HepG2 (cell line): ENCODE results near the gene ENTPD2. TPM values are rescaled to one million over a fixed set of nuclear protein-coding genes. Genes with fewer than 3 reads are reported as not detected.

Source experiments
- BRCA1 ChIP-seq: sonication (generic); formaldehyde crosslinking; IDR thresholded peaks from 2 replicates; pipeline ENCODE4 v1.4.0; 2020; ENCODE audit warnings: missing genetic modification reagents
- CREBL2 ChIP-seq: sonication (generic); formaldehyde crosslinking; IDR thresholded peaks from 2 replicates; pipeline ENCODE4 v1.8.1; 2023; ENCODE audit warnings: missing genetic modification reagents, mild to moderate bottlenecking, borderline replicate concordance
- EHMT2 ChIP-seq: fragments of 200-600 bp; sonication (generic); IDR thresholded peaks from 2 replicates; pipeline ENCODE4 v1.7.0; 2017; ENCODE audit warnings: antibody characterized with exemption, low read depth, low read length, borderline replicate concordance
- ETV6 ChIP-seq: sonication (generic); formaldehyde crosslinking; conservative IDR thresholded peaks from 2 replicates; pipeline ENCODE4 v1.4.0; 2020; ENCODE audit warnings: missing genetic modification reagents
- KAT8 ChIP-seq: IDR thresholded peaks from 2 replicates; pipeline ENCODE4 v1.6.1; 2016; ENCODE audit warnings: missing genetic modification reagents, missing compliant biosample characterization
- KLF11 ChIP-seq: IDR thresholded peaks from 2 replicates; pipeline ENCODE4 v1.6.1; 2016; ENCODE audit warnings: missing compliant biosample characterization
- MATR3 ChIP-seq: sonication (generic); formaldehyde crosslinking; IDR thresholded peaks from 2 replicates; pipeline ENCODE4 v1.4.0; 2020; ENCODE audit warnings: missing genetic modification reagents
- MED13 ChIP-seq: sonication (generic); formaldehyde crosslinking; IDR thresholded peaks from 2 replicates; pipeline ENCODE4 v1.5.0; 2020; ENCODE audit warnings: missing genetic modification reagents
- MTERF4 ChIP-seq: sonication (generic); formaldehyde crosslinking; IDR thresholded peaks from 2 replicates; pipeline ENCODE4 v1.8.0; 2023; ENCODE audit warnings: mild to moderate bottlenecking, missing genetic modification reagents
- NCOA1 ChIP-seq: sonication (generic); formaldehyde crosslinking; IDR thresholded peaks from 2 replicates; pipeline ENCODE4 v1.9.0; 2021; ENCODE audit warnings: missing genetic modification reagents
- ONECUT2 ChIP-seq: sonication (generic); formaldehyde crosslinking; IDR thresholded peaks from 2 replicates; pipeline ENCODE4 v1.4.0; 2020; ENCODE audit warnings: missing genetic modification reagents
- ZFP90 ChIP-seq: sonication (generic); formaldehyde crosslinking; IDR thresholded peaks from 2 replicates; pipeline ENCODE4 v1.8.0; 2022; ENCODE audit warnings: missing genetic modification reagents, mild to moderate bottlenecking, inconsistent platforms, borderline replicate concordance
- ZKSCAN5 ChIP-seq: sonication (generic); formaldehyde crosslinking; IDR thresholded peaks from 2 replicates; pipeline ENCODE4 v1.5.1; 2020; ENCODE audit warnings: mild to moderate bottlenecking, missing genetic modification reagents
- ZMYM3 ChIP-seq: sonication (generic); formaldehyde crosslinking; IDR thresholded peaks from 2 replicates; pipeline ENCODE4 v1.5.1; 2020; ENCODE audit warnings: mild to moderate bottlenecking, missing genetic modification reagents
- ZNF232 ChIP-seq: sonication (generic); formaldehyde crosslinking; IDR thresholded peaks from 2 replicates; pipeline ENCODE4 v1.4.0; 2020; ENCODE audit warnings: missing genetic modification reagents, borderline replicate concordance
- ZNF317 ChIP-seq: sonication (generic); formaldehyde crosslinking; IDR thresholded peaks from 2 replicates; pipeline ENCODE4 v1.5.0; 2020; ENCODE audit warnings: mild to moderate bottlenecking, missing genetic modification reagents
- ZNF326 ChIP-seq: sonication (generic); formaldehyde crosslinking; IDR thresholded peaks from 2 replicates; pipeline ENCODE4 v1.4.0; 2020; ENCODE audit warnings: missing genetic modification reagents, borderline replicate concordance
- ZNF674 ChIP-seq: sonication (generic); formaldehyde crosslinking; IDR thresholded peaks from 2 replicates; pipeline ENCODE4 v1.5.0; 2020; ENCODE audit warnings: low read depth, mild to moderate bottlenecking, missing genetic modification reagents
- ZNF747 ChIP-seq: sonication (generic); formaldehyde crosslinking; IDR thresholded peaks from 2 replicates; pipeline ENCODE4 v1.8.1; 2023; ENCODE audit warnings: missing genetic modification reagents, mild to moderate bottlenecking, borderline replicate concordance
- ZNF772 ChIP-seq: sonication (generic); formaldehyde crosslinking; IDR thresholded peaks from 2 replicates; pipeline ENCODE4 v1.5.0; 2020; ENCODE audit warnings: mild to moderate bottlenecking, missing genetic modification reagents
- ZNF781 ChIP-seq: sonication (generic); formaldehyde crosslinking; IDR thresholded peaks from 2 replicates; pipeline ENCODE4 v1.5.1; 2020; ENCODE audit warnings: borderline replicate concordance, mild to moderate bottlenecking, missing genetic modification reagents; ENCODE audit errors: not compliant biosample characterization
- polyA plus RNA-seq, 8 experiments: library from polyadenylated mRNA; depleted of rRNA in 3 of 8; stranded (reverse) in 7 of 8; unstranded in 1 of 8; fragments of >200 nt; fragmentation: Illumina TruSeq in 4 of 8; extraction: Trizol in 4 of 8; gene quantifications; 2 replicates each; pipeline versions ENCODE4 v1.2.1 to v1.2.3, GENCODE V29; 2011 to 2016; ENCODE audit warnings: low read depth in 4 of 8, missing spikeins in 1 of 8, mixed read lengths in 1 of 8; ENCODE audit not compliant: insufficient read depth in 1 of 8
- total RNA-seq, 5 experiments: library from RNA; depleted of rRNA; stranded (reverse); fragments of >200 nt; fragmentation: Illumina TruSeq; extraction: Trizol; gene quantifications; 2 replicates each; pipeline ENCODE4 v1.2.3, GENCODE V29; 2016; ENCODE audit warnings: low read depth in 1 of 5
- TF ChIP-seq, protein P1 (sequence below): sonication (generic); formaldehyde crosslinking; IDR thresholded peaks from 2 replicates; pipeline ENCODE4 v1.5.1; 2020; ENCODE audit warnings: mild to moderate bottlenecking, missing genetic modification reagents, moderate library complexity
- TF ChIP-seq, protein P2 (sequence below): sonication (generic); formaldehyde crosslinking; IDR thresholded peaks from 2 replicates; pipeline ENCODE4 v1.4.0; 2020; ENCODE audit warnings: missing genetic modification reagents

The ENTPD2 gene
- total and polyA plus RNA-seq, 2 of the 13 experiments (the other 11 are each of a cell fraction or from before 2014, with no cell fraction given) = 0.95 to 3.2 TPM

- TF ChIP-seq BRCA1 (peak; percentile 93; the same call in 1 of the 2 replicates), MATR3 (CRISPR knock-in tag) (no peak), ZKSCAN5 (CRISPR knock-in tag) (no peak), ONECUT2 (peak; percentile 19; the same call in 1 of the 2 replicates), ZNF781 (CRISPR knock-in tag) (peak; percentile 26), ETV6 (CRISPR knock-in tag) (peak; percentile 78; the same call in 1 of the 2 replicates), ZFP90 (CRISPR knock-in tag) (peak; percentile 80; the same call in 1 of the 2 replicates), KLF11 (CRISPR knock-in tag) (peak; percentile 96), NCOA1 (peak; percentile 85; the same call in 1 of the 2 replicates), EHMT2 (peak; percentile 77; the same call in 1 of the 2 replicates), ZNF674 (0 out of 2 replicates have a peak, but pooled peaks have one; percentile 72), KAT8 (CRISPR knock-in tag) (peak; percentile 75), ZNF232 (peak; percentile 86), CREBL2 (0 out of 2 replicates have a peak, but pooled peaks have one; percentile 25), MED13 (CRISPR knock-in tag) (peak; percentile 68; the same call in 1 of the 2 replicates), ZNF326 (CRISPR knock-in tag) (0 out of 2 replicates have a peak, but pooled peaks have one; percentile 40), ZNF747 (CRISPR knock-in tag) (peak; percentile 40; the same call in 1 of the 2 replicates), ZNF317 (0 out of 2 replicates have a peak, but pooled peaks have one; percentile 35), MTERF4 (CRISPR knock-in tag) (peak; percentile 76; the same call in 1 of the 2 replicates), ZMYM3 (CRISPR knock-in tag) (no peak), ZNF772 (peak; percentile 92)
- TF ChIP-seq, protein P1, sequence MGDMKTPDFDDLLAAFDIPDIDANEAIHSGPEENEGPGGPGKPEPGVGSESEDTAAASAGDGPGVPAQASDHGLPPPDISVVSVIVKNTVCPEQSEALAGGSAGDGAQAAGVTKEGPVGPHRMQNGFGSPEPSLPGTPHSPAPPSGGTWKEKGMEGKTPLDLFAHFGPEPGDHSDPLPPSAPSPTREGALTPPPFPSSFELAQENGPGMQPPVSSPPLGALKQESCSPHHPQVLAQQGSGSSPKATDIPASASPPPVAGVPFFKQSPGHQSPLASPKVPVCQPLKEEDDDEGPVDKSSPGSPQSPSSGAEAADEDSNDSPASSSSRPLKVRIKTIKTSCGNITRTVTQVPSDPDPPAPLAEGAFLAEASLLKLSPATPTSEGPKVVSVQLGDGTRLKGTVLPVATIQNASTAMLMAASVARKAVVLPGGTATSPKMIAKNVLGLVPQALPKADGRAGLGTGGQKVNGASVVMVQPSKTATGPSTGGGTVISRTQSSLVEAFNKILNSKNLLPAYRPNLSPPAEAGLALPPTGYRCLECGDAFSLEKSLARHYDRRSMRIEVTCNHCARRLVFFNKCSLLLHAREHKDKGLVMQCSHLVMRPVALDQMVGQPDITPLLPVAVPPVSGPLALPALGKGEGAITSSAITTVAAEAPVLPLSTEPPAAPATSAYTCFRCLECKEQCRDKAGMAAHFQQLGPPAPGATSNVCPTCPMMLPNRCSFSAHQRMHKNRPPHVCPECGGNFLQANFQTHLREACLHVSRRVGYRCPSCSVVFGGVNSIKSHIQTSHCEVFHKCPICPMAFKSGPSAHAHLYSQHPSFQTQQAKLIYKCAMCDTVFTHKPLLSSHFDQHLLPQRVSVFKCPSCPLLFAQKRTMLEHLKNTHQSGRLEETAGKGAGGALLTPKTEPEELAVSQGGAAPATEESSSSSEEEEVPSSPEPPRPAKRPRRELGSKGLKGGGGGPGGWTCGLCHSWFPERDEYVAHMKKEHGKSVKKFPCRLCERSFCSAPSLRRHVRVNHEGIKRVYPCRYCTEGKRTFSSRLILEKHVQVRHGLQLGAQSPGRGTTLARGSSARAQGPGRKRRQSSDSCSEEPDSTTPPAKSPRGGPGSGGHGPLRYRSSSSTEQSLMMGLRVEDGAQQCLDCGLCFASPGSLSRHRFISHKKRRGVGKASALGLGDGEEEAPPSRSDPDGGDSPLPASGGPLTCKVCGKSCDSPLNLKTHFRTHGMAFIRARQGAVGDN (CRISPR knock-in tag) = peak; percentile 79
- TF ChIP-seq, protein P2, sequence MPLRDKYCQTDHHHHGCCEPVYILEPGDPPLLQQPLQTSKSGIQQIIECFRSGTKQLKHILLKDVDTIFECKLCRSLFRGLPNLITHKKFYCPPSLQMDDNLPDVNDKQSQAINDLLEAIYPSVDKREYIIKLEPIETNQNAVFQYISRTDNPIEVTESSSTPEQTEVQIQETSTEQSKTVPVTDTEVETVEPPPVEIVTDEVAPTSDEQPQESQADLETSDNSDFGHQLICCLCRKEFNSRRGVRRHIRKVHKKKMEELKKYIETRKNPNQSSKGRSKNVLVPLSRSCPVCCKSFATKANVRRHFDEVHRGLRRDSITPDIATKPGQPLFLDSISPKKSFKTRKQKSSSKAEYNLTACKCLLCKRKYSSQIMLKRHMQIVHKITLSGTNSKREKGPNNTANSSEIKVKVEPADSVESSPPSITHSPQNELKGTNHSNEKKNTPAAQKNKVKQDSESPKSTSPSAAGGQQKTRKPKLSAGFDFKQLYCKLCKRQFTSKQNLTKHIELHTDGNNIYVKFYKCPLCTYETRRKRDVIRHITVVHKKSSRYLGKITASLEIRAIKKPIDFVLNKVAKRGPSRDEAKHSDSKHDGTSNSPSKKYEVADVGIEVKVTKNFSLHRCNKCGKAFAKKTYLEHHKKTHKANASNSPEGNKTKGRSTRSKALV (CRISPR knock-in tag) = peak; percentile 84; the same call in 1 of the 2 replicates
Observed at GRCh38 chr9:137046088-137046787, 7.6 kb downstream of the ENTPD2 start, which contains the start of gene NPDC1 (continued).
